Left lung (tissue), 10 donors: Measurements from ENCODE around the gene PA2G4. TPM values are rescaled to one million over a fixed set of nuclear protein-coding genes. Genes with fewer than 3 reads are reported as not detected.

Experiments
- ATAC-seq: fragments of 200-7000 bp; cut with Tn5 transposase; one replicate; pipeline ENCODE4 v1.9.1; 2020; ENCODE audit warnings: moderate library complexity
- DNase-seq, 4 donors: peaks; one replicate each; pipeline ENCODE4 v3.0.0-alpha.2; 2013 to 2020
- H3K27ac ChIP-seq, 2 donors: fragments of 200-600 bp; sonication (generic) in 1 of 2; one replicate each; pipeline versions ENCODE4 v1.5.0 to v1.8.0; 2020 to 2021
- H3K27me3 ChIP-seq, 2 donors: fragments of 200-600 bp; sonication (generic) in 1 of 2; one replicate each; pipeline versions ENCODE4 v1.5.0 to v1.8.0; 2020 to 2021
- H3K36me3 ChIP-seq, 2 donors: fragments of 200-600 bp; sonication (generic) in 1 of 2; one replicate each; pipeline versions ENCODE4 v1.5.0 to v1.8.0; 2020 to 2021
- H3K4me1 ChIP-seq, 2 donors: fragments of 200-600 bp; one replicate each; pipeline ENCODE4 v1.8.0; 2021
- H3K4me3 ChIP-seq, 2 donors: fragments of 200-600 bp; sonication (generic) in 1 of 2; one replicate each; pipeline versions ENCODE4 v1.5.0 to v1.8.0; 2020 to 2021; ENCODE audit warnings: mild to moderate bottlenecking in 1 of 2
- H3K9me3 ChIP-seq, 2 donors: fragments of 200-600 bp; sonication (generic) in 1 of 2; one replicate each; pipeline versions ENCODE4 v1.5.0 to v1.8.0; 2020 to 2021
- intact Hi-C, 2 donors: fragments of 100-400 bp; cut with DNase I; formaldehyde crosslinking; loops; one replicate each; pipeline versions ENCODE4 v1.11.2 to v1.14.2; 2022
- polyA plus RNA-seq, 6 donors: library from polyadenylated mRNA; unstranded; fragments of 120-200 nt; gene quantifications; one replicate each; pipeline ENCODE4 v1.2.1, GENCODE V29; 2013; ENCODE audit not compliant: insufficient read length in 6 of 6
- total RNA-seq, 2 donors: library from RNA; stranded (reverse); fragmentation: NEBNext Ultra II Directional; extraction: Animal tissue kit (Norgen Biotek cat#: 25700); gene quantifications; one replicate each; pipeline ENCODE4 v1.2.1, GENCODE V29; 2021
- TF ChIP-seq, protein P1 (sequence below), 2 donors: fragments of 200-600 bp; sonication (generic) in 1 of 2; IDR thresholded peaks; one replicate each; pipeline versions ENCODE4 v1.5.0 to v1.8.0; 2021; ENCODE audit warnings: antibody characterized with exemption in 2 of 2
- donor health status: DM: no; HTN: yes; CAD: no.
- donor health status: DM: no; HTN: no; CAD: no.

The PA2G4 gene
- total and polyA plus RNA-seq, 8 donors, result 62.0 to 151 (median 130) TPM

DNA sequence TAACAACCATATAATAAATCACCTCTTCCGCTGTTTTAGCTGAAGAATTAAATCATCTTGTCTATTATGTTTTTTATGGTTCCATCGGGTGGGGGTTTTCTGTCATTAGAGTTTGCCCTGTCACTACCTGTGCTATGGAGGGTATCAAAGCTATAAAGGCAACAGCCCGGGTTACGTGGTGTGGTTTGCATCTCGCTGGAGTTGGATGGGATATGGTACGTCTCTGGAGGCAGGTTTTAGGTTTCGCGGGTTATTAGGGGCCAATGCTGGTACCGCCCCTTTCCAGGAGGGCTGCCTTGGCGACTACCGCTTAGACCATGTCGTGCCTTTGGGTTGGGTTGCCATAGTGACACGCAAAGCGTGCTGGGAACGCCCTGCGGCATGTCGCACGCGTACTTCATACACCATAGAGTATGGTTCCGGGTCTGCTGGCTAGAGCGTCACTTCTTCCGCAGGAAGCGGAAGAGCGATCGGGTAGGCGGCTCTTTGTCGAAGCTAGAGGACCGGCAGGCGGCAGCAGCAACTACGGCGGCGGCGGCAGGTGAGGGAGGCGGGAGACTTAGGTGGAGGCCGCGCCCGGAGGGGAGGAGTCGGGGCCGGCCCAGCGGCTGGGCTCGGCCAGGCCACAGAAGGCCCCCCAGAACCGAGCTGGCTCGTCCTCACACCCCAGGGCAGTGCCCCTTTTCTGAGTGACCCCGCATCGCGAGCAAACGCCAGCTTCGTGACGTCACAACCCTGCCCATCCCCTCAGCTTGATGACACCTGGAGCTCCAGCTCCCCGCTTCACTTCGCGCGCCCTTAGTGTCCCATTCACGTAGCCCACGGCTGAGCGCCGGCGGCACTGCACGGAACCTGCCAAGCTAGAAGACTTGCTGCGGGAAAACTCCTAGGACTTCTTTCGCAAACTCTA lies 13.7 kb downstream of the PA2G4 start, which contains the start of gene ZC3H10:
ZC3H10 (plus strand) TSS at position 489 of the 910 bp plus-strand sequence. CDS start 2,297 bp downstream, outside the sequence.
- intact Hi-C loops, result no loop called here
- ATAC-seq (peak; percentile 84), DNase-seq (peak; percentile 98 to 100 (median 98))
- Histone ChIP-seq H3K27me3 (no peaks in the 10 kb centered on the region), H3K36me3 (peaks cover 0 to 40% of the 10 kb centered on the region in 2 donors), H3K4me1 (peaks cover 15 to 38% of the 10 kb centered on the region in 2 donors), H3K27ac (peak within 1 kb of the TSS; percentile 95), H3K9me3 (no peaks in the 10 kb centered on the region), H3K4me3 (peak within 1 kb of the TSS; percentile 56 to 66)
- TF ChIP-seq, protein P1, sequence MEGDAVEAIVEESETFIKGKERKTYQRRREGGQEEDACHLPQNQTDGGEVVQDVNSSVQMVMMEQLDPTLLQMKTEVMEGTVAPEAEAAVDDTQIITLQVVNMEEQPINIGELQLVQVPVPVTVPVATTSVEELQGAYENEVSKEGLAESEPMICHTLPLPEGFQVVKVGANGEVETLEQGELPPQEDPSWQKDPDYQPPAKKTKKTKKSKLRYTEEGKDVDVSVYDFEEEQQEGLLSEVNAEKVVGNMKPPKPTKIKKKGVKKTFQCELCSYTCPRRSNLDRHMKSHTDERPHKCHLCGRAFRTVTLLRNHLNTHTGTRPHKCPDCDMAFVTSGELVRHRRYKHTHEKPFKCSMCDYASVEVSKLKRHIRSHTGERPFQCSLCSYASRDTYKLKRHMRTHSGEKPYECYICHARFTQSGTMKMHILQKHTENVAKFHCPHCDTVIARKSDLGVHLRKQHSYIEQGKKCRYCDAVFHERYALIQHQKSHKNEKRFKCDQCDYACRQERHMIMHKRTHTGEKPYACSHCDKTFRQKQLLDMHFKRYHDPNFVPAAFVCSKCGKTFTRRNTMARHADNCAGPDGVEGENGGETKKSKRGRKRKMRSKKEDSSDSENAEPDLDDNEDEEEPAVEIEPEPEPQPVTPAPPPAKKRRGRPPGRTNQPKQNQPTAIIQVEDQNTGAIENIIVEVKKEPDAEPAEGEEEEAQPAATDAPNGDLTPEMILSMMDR (IDR thresholded peaks at IDR 0.05), result peak in 1 of 2 donors; percentile 45

DNA sequence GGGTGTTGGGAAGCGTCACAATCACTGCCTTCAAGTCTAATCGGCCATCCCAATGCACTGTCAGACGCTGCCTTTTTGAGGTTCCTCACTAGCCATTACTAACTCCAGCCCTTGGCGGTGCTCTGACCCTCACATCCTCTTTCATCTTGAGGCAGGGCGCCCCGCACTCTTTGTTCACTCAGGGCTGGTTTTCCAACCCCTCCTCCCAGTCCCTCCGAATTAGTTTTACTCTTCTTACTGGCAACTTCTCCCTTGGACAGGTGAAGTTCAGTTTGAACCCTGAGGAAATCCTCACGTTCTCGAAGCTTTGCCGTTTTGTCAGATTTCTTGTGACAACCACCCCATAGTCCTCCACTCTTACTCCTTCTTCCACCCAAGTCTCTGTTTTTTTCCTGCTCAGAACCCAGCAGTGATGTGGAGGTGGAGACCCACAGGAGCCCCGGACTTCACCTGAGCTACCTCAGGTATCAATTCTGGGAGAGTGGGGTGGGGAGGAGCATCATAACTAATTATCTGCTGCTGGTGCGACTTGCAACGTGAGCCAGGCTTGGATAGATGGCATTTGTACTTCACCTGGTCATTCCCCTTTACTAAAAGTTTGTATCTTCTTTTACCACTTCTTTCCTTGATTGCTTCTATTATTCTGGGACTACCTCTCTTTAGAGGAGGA lies 14.5 kb downstream of the PA2G4 start:
- H3K9me3 ChIP-seq, result no peaks in the 10 kb centered on the region
- peaks cover 0 to 32% of the 10 kb centered on the region in 2 donors for H3K36me3 ChIP-seq
- intact Hi-C loops, result no loop called here
- H3K27me3 ChIP-seq, result no peaks in the 10 kb centered on the region
- H3K4me1 ChIP-seq, result peaks cover 15 to 41% of the 10 kb centered on the region in 2 donors
- TF ChIP-seq, protein P1 (IDR thresholded peaks at IDR 0.05), result no peak
- peak; percentile 2 for ATAC-seq
- H3K27ac ChIP-seq, result peak overlapping the region; percentile 91 to 95
- H3K4me3 ChIP-seq, result peak overlapping the region; percentile 56 to 66
- DNase-seq, result no peak

DNA sequence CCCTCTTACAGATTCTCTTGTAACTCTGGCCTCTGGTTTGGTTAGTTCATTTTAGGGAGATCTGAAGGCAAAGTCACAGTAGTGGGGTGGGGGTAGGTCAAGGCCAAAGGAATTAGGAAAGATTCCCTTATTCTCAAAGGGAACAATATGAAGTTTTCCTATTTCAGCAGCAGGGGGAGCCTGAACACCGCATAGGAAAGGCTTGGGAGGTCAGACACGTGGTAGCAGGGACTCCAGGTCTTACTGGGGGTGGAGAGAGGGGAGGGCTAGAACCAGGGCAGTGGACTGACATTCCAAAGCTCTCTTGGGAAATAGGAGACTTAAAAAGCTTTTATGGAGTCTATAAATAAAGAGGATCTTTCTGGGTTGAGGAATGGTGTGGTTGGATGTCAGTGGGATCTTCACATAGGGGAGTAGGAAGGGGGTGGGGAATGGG lies 15.0 kb downstream of the PA2G4 start:
- Histone ChIP-seq H3K4me3 (peak overlapping the region in 1 of 2 donors; percentile 66), H3K4me1 (peaks cover 15 to 47% of the 10 kb centered on the region in 2 donors), H3K27ac (peak overlapping the region in 1 of 2 donors; percentile 95), H3K36me3 (peaks cover 0 to 29% of the 10 kb centered on the region in 2 donors), H3K9me3 (no peaks in the 10 kb centered on the region), H3K27me3 (no peaks in the 10 kb centered on the region)
- intact Hi-C loops, result no loop called here
- ATAC-seq (peak; percentile 56), DNase-seq (peak in 3 of 4 donors; percentile 69 to 92 (median 77))
- TF ChIP-seq, protein P1 (IDR thresholded peaks at IDR 0.05), result peak; percentile 64 to 65

DNA sequence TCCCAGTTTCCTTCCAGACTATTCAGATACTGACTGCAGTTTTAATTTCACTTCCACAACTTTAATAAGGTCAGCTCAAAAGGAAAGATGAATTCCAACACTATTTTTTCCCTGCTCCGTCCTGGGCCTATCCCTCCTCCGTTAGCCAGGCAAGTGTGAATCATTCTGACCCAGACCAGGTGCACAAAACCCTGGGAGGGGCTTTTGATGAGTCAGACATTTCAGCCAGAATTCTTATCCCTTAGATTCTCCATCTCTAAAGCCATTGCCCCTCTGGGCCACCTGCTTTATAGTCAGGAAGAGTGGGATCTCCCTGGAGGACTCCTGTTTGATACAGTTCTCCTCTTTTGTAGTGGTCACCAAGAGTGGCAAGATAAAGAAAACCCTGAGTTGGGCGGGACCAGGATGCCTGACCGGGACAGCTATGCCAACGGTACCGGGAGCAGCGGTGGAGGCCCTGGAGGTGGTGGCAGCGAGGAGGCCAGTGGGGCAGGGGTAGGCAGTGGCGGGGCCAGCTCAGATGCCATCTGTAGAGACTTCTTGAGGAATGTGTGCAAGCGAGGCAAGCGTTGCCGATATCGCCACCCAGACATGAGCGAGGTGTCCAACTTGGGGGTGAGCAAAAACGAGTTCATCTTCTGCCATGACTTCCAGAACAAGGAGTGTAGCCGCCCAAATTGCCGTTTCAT lies 15.9 kb downstream of the PA2G4 start:
- Histone ChIP-seq H3K27me3 (no peaks in the 10 kb centered on the region), H3K4me1 (peaks cover 15 to 49% of the 10 kb centered on the region in 2 donors), H3K9me3 (no peaks in the 10 kb centered on the region), H3K4me3 (no peak overlapping the region), H3K36me3 (peaks cover 0 to 29% of the 10 kb centered on the region in 2 donors), H3K27ac (peak overlapping the region in 1 of 2 donors; percentile 50)
- ATAC-seq (no peak), DNase-seq (peak in 1 of 4 donors; percentile 79)
- TF ChIP-seq, protein P1 (IDR thresholded peaks at IDR 0.05), result no peak
- intact Hi-C loops, result loop anchor here in 1 of 2 donors (5.0 kb wide), 1 partner anchor 67 kb away; the partner anchor contains the start of gene SMARCC2
